Measurements from ENCODE around the gene GSTM3. TPM values are rescaled to one million over a fixed set of nuclear protein-coding genes. Genes with fewer than 3 reads are reported as not detected.

GSTM3 gene
- total RNA-seq, 2 experiments from 2014 or later: 14.8 to 15.4 TPM

DNA sequence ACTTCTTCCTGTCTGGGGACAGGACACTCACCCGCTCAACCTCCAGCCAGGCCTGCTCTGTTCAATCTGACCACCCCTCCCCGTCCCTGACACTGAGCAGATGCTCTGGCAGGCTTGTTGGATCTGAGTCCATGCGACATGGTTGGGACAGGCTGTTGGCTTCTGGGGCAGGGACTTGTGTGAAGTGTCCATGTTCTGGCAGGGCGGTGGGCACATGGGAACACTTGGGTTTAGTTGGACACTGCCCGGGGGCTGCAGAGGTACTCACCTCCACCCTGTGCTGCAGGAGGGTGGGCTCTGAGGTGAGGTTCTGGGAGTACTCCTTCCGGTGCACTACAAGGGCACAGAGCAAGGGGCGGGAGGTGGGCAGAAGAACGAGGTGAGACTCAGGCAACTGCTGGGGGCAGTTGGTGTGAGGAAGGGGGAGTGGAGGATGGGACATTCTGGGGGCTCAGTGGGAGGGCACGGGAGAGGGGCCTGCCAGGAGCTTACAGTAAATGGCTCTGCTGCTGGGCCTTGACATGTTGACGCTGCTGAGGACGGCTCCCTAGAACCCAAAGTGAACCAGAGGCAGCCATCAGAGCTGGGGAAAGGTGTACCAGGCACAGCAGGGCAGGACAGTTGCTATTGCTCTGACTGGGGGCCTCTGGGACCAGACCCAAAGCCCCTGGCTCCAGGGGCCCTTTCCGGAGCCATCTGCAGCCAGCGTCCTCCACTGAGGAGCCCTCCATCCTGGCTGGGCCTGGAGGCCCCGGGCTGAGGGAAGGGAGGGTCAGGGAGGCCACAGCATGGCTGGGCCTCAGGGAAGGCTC lies 20.6 kb upstream of the GSTM3 start:
- Mint-ChIP-seq H3K4me1 (ENCODE audit: low read depth) (no peaks in the 10 kb centered on the region), H3K9me3 (no peaks in the 10 kb centered on the region), H3K27ac (no peak overlapping the region), H3K36me3 (ENCODE audit: low read depth) (no peaks in the 10 kb centered on the region), H3K4me3 (no peak overlapping the region), H3K27me3 (no peaks in the 10 kb centered on the region)
- DNase-seq: no peak
- Histone ChIP-seq H3K27ac (ENCODE audit: low read depth in 1 of 2, low read length in 2 of 2) (no peak overlapping the region), H3K36me3 (ENCODE audit: insufficient read depth, low read length) (no peaks in the 10 kb centered on the region), H3K27me3 (ENCODE audit: control insufficient read depth in 1 of 2, insufficient read depth in 2 of 2, low read length in 2 of 2) (no peaks in the 10 kb centered on the region), H3K4me1 (ENCODE audit: insufficient read depth, low read length) (peaks cover 3% of the 10 kb centered on the region), H3K4me3 (ENCODE audit: low read length) (no peak overlapping the region), H3K9me3 (ENCODE audit: control insufficient read depth in 1 of 2, insufficient read depth in 1 of 2, low read length in 2 of 2) (no peaks in the 10 kb centered on the region)
- POLR2A ChIA-PET: no interaction called here
- ATAC-seq (ENCODE audit: poor library complexity): no peak
- TF ChIP-seq CTCF (IDR thresholded peaks at IDR 0.05): no peak
- CTCF ChIA-PET: no interaction called here
- intact Hi-C loops (cut with DNase I, micrococcal nuclease): no loop called here

DNA sequence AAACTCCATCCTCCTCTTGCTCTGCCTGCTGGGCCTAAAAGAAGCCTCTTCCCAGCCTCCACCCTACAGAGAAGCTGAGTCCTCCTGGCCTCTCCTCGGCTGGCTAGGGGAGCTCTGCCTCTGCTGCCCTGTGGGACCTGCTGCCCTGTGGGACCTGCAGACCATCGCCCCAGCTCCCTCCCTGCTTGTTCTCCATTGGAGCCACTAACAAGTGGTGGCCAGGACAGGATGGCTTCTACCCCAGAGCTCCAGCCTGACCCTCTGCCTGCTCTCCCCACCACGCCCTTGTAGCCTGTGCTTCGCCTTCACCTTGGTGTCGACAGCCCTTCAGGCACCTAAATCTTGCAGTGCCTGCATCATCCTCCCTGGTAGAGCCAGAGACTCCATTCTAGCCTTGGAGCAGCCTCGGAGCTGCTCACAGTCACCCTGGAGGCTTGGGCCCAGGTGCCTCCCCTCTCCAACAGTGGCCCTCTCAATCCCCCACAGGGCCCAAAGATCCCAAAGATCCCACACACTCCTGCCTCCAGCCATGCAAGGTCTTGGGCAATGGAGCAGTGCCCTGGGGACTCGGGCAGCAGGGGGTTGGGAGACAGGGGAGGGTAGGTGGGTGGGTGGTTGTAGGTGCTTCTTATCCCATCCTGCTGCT lies 19.9 kb upstream of the GSTM3 start:
- Mint-ChIP-seq H3K4me3 (no peak overlapping the region), H3K27ac (no peak overlapping the region), H3K9me3 (no peaks in the 10 kb centered on the region), H3K4me1 (ENCODE audit: low read depth) (no peaks in the 10 kb centered on the region), H3K36me3 (ENCODE audit: low read depth) (no peaks in the 10 kb centered on the region), H3K27me3 (no peaks in the 10 kb centered on the region)
- intact Hi-C loops (cut with DNase I, micrococcal nuclease): no loop called here
- Histone ChIP-seq H3K9me3 (ENCODE audit: control insufficient read depth in 1 of 2, insufficient read depth in 1 of 2, low read length in 2 of 2) (no peaks in the 10 kb centered on the region), H3K36me3 (ENCODE audit: insufficient read depth, low read length) (no peaks in the 10 kb centered on the region), H3K27me3 (ENCODE audit: control insufficient read depth in 1 of 2, insufficient read depth in 2 of 2, low read length in 2 of 2) (no peaks in the 10 kb centered on the region), H3K4me3 (ENCODE audit: low read length) (no peak overlapping the region), H3K4me1 (ENCODE audit: insufficient read depth, low read length) (peaks cover 3% of the 10 kb centered on the region), H3K27ac (ENCODE audit: low read depth in 1 of 2, low read length in 2 of 2) (no peak overlapping the region)
- POLR2A ChIA-PET: no interaction called here
- ATAC-seq (ENCODE audit: poor library complexity) (no peak), DNase-seq (no peak)
- CTCF ChIA-PET: no interaction called here
- TF ChIP-seq CTCF (IDR thresholded peaks at IDR 0.05): no peak

DNA sequence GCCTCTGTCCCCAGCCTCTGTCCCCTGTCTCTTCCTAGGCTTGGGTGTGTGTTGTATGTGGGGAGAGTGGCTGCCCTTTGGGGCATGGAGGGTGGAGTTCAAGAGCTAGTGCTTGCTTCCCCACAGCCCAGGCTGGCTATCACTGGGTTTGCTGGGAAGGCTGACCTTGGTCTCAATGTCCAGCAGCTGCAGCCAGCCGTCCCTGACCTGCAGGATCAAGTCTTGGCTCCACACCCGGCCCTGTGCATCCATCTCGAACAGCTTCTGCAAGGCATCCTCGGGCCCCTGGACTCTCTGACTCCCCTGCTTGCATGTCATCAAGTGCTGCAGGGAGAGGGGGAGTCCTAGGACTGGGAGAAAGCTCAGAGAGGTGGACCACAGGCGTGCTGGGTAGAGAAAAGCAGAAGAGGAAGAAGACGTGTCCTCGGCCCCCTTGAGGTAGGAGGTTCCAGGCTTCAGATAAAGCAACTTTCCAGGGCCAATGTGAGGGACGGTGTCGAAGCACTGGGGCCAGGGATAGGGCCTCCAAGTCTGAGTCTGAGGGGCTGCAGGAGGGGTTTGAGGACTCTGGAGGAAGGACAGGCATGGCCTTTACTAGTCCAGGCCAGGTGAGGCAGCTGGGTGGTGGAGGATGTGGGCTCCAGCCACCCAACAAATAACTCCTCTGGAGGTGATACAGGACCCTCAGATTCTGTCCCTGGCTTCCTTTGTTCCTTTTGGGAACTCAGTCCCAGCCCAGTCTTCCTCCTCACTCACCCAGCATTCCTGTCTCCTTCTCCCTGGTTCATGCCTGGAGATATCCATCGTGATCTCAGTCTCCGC lies 18.9 kb upstream of the GSTM3 start:
- no peaks in the 10 kb centered on the region for H3K4me1 Mint-ChIP-seq (ENCODE audit: low read depth)
- peaks cover 3% of the 10 kb centered on the region for H3K4me1 ChIP-seq (ENCODE audit: insufficient read depth, low read length)
- H3K27ac ChIP-seq (ENCODE audit: low read depth in 1 of 2, low read length in 2 of 2): no peak overlapping the region
- no peaks in the 10 kb centered on the region for H3K27me3 Mint-ChIP-seq
- no peak overlapping the region for H3K27ac Mint-ChIP-seq
- H3K9me3 Mint-ChIP-seq: no peaks in the 10 kb centered on the region
- POLR2A ChIA-PET: no interaction called here
- CTCF ChIA-PET: no interaction called here
- no peaks in the 10 kb centered on the region for H3K9me3 ChIP-seq (ENCODE audit: control insufficient read depth in 1 of 2, insufficient read depth in 1 of 2, low read length in 2 of 2)
- H3K4me3 Mint-ChIP-seq: no peak overlapping the region
- H3K36me3 Mint-ChIP-seq (ENCODE audit: low read depth): no peaks in the 10 kb centered on the region
- no peak for DNase-seq
- no peak for TF ChIP-seq CTCF (IDR thresholded peaks at IDR 0.05)
- H3K27me3 ChIP-seq (ENCODE audit: control insufficient read depth in 1 of 2, insufficient read depth in 2 of 2, low read length in 2 of 2): no peaks in the 10 kb centered on the region
- no peak for ATAC-seq (ENCODE audit: poor library complexity)
- H3K4me3 ChIP-seq (ENCODE audit: low read length): no peak overlapping the region
- no peaks in the 10 kb centered on the region for H3K36me3 ChIP-seq (ENCODE audit: insufficient read depth, low read length)
- intact Hi-C loops (cut with DNase I, micrococcal nuclease): no loop called here

Data from CD4-positive, alpha-beta T cell (primary cell).